HG03060 (cell line): ENCODE results near the gene MT1A.

Experiments used
- ATAC-seq: cut with Tn5 transposase; IDR thresholded peaks from one replicate; pipeline ENCODE4 v1.9.1; 2021; ENCODE audit warnings: low read depth, moderate number of reproducible peaks; ENCODE audit not compliant: unreplicated experiment

Gene MT1A

DNA sequence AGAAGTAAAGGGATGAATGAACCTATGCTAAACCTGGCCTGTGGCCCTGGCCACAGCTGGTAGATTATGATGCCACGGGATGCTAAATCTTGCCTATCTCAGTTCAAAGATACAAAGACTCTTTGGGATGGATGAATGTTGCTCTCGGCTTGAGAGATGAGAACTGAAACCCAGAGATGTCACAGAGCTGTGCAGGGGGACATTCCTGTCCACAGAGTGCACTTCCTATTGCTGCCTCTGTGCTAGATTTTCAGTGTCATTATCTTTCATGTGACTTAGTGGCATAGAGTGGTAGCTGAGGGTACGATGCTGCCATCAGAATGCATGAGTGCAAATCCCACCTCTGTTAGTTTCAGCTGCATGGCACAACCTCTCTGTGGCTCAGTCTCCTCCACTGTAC, 8.3 kb upstream of the MT1A start:
- ATAC-seq = peak; percentile 82

DNA sequence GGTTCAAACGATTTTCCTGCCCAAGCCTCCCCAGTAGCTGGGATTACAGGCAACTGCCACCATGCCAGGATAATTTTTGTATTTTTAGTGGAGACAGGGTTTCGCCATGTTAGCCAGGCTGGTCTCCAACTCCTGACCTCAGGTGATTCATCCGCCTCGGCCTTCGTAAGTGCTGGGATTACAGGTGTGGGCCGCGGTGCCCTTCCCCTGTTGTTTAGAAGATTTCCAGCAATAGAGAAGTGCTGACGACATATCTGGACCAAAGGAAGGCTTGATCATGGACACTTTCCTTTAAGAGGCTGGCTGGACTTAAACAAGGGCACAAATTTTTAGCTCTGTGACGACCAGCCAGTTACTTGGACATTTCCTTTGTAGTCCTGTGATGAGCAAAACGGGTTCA, 7.3 kb upstream of the MT1A start:
- ATAC-seq = no peak

DNA sequence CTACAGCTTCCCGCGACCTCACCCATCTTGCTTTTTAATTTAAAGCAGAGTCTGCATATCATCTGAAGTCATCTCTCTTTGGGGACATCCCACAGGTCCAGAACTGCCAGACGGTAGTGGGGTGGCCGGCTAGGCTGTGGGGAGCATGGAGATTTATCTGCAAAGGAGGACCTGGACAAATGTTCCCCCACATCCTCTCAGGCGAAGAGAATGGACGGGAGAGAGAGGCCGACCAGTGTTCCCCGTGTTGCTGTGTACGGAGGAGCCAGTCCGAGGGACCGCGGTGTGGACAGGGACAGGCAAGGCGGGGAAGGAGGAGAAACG, 6.7 kb upstream of the MT1A start:
- no peak for ATAC-seq

DNA sequence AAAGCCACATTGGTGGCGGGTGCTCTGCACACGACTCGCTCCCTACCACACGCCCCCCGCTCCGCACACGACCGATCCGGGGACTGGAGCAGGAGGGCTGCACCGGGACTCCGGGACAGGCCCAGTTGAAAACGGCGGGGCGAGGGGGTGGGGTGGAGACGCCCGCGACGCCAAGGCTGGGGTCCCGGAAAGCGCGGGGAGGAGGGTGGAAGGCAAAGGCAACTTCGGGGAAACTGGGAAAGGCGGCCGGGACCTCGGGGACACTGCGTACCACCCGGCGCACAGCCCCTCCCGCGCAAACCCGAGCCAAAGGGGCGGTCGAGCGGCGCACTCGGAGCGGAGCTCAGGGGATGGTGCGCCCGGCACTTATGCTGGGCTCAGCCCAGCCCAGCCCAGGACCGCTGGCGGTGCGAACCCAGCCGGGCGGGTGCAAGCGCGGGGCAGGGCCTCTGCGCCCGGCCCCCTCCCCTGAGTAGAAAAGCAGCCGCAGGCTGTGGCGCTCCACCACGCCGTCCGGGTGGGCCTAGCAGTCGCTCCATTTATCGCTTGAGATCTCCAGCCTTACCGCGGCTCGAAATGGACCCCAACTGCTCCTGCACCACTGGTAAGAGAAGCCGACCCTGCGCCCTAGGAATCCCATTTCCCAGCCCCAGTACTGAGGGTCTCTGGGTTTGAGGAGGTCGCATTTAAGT, 6.2 kb upstream of the MT1A start, which contains the start of gene MT1M:
MT1M (plus strand) TSS at position 504 of the 692 bp plus-strand sequence; CDS start at position 577, 73 bp downstream.
- no peak for ATAC-seq

DNA sequence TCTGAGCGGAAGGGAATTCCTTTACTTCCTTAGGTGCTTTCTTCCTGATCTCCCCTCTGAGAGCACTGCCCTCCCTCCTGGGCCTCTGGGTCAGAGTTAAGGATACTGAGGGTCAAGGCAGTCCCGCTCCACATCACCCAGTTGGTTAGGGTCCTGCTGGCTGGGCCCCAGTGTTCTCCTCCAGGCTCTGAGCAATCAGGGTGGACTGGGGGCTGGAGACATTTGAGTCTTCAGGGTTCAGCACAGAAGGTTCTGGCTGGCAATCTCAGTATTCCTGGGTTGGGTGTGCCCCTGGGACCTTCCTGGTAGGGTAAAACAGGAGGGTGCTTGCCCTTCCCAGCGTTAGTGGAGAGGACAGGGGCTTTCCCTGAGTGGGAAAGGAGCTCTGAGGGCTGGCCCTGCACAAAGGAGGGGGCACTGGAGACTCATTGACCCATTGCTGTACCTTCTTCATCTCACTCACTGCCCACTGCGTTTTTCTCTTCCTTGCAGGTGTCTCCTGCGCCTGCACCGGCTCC, 5.6 kb upstream of the MT1A start:
- ATAC-seq = no peak

DNA sequence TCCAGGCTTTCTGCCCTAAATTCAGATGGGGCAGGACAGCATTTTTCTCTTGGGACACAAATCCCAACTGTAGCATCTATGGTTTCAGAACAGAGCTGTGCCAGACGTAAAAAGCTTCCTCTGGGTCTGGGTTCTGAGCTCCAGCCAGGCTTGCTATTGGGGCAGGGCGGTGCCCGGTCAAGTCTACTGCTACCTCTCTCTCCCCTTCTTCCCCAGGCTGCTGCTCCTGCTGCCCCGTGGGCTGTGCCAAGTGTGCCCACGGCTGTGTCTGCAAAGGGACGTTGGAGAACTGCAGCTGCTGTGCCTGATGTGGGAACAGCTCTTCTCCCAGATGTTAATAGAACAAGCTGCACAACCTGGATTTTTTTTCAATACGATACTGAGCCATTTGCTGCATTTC, 4.9 kb upstream of the MT1A start:
- ATAC-seq = no peak

DNA sequence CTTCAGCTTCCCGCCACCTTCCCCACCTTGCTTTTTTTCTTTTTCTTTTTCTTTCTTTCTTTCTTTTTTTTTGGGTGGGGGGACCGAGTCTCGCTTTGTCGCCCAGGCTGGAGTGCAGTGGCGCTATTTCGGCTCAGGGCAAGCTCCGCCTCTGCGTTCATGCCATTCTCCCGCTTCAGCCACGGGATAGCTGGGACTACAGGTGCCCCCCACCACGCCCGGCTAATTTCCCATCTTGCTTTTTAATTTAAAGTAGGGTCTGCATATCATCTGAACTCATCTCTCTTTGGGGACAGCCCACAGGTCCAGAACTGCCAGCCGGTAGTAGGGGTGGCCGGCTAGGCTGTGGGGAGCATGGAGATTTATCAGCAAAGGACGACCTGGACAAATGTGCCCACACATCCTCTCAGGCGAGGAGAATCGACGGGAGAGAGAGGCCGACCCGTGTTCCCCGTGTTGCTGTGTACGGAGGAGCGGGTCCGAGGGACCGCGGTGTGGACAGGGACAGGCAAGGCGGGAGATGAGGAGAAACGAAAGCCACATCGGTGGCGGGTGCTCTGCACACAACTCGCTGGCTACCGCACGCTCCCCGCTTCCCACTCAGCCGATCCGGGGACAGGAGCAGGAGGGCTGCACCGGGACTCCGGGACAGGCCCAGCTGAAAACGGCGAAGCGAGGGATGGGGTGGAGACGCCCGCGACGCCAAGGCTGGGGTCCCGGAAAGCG, 3.6 kb upstream of the MT1A start:
- no peak for ATAC-seq

DNA sequence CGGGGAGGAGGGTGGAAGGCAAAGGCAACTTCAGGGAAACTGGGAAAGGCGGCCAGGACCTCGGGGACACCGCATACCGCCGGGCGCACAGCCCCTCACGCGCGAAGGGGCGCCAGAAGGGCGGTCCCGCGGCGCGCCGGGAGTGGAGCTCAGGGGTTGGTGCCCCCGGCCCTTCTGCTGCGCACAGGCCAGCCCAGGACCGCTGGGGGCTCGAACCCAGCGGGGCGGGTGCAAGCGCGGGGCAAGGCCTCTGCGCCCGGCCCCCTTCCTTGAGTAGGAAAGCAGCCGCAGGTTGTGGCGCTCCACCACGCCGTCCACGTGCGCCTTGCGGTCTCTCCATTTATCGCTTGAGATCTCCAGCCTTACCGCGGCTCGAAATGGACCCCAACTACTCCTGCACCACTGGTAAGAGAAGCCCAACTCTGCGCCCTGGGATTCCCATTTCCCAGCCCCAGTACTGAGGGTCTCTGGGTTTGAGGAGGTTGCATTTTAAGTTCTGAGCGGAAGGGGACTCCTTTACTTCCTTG, 3.0 kb upstream of the MT1A start:
- ATAC-seq = no peak

DNA sequence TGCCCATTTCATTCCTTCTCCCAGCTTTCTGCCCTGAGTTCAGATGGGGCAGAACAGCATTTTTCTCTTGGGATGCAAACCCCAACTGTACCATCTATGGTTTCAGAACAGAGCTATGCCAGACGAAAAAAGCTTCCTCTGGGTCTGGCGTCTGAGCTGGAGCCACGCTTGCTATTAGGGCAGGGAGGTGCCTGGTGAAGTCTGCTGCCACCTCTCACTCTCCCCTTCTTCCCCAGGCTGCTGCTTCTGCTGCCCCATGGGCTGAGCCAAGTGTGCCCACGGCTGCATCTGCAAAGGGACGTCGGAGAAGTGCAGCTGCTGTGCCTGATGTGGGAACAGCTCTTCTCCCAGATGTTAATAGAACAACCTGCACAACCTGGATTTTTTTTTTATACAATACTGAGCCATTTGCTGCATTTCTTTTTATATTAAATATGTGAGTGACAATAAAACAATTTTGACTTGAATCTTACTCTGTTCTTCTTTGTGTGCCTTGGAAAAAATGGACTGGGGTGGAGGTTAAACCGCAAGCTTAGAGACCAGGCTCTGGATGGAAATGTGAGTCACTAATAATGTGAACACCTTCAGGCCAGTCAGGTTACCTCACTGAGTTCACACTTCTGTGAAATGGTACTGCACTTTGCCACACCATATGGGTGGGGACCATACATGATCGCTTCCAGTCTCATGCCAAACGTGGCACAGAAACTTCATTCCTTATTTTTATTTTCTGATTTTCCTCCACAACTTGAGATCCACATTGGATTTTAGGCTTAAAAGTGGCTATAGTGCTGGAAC, 1.7 kb upstream of the MT1A start:
- no peak for ATAC-seq

DNA sequence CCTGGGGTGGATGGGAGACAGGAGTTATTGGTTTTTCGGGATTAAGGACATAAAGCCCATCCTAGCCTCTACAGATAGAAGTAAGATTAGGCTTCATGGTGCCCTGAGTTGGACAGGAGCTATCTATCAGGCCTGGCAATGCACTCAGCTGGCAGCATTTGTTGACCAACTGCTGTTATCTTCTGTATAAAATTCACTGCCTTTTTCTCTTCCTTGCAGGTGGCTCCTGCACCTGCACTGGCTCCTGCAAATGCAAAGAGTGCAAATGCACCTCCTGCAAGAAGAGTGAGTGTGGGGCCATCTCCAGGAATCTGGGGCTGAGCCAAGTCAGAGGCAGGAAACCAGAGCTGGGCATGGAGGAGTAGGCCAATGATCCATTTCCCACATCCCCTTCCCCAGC, 579 bp downstream of the MT1A start:
- no peak for ATAC-seq

DNA sequence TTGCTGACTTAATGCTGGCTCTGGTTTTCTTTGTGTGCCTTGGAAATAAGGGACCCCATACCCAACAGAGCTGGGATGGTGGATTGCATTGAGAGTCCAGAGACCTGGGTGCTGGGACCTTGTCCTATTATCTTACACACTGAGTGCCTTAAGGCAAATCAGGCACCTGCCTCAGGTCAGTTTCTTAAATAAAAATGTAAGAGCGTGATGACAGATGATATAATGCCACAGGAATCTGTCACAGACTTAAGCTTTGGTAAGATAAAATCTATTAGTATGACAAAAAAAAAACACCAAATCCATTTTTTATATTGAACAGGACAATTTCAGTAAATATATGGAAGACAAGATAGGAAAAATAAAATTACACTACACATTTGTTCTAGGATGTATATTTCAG, 1.6 kb downstream of the MT1A start:
- ATAC-seq = no peak

DNA sequence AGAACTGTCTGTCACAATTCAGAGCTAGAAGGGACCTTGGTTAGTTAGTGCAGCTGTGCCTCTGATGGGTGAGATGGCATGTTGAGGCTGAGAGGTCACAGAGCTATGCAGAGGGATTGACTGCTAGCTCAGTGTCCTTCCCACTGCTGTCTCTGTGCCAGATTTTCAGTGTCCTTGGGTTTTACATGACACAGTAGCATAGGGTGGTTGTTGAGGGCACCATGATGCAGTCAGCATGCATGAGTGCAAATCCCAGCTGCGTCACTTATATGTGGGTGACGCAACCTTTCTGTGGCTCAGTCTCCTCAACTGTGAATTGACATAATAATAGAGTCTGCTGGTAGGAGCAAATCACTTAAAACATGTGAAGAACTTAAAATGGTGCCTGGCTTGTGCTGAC, 2.7 kb downstream of the MT1A start:
- ATAC-seq = no peak

DNA sequence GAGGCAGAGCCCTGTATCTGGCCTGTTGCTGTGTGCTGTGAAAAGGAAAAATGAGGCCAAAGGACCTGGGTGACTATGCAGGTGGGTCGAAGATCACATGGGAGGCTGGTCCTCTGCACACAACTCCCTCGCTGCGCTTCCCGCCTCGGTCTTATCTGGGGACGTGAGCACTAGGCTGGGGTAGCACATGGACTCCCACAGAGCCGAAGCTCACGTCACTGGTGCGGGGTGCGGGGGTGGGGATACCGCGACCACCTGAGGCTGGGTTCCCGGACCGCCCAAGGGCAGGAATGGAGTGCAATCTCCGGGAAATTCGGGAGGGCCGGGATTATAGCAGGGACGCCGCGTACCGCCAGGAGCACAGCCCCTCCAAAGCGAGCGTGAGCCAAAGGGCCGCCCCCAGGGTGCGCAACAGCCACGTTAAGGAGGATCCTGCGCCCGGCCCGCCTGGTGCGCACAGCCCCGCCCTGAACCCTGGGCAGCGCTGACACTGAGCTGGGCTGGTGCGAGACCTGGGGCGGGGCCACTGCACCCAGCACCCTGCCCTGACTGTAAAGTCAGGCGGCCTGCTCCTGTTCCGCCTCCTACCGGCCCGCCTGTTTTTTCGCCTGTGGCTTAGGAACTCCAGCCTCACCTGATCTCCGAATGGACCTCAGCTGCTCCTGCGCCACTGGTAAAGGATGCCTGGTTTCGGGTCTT, 4.8 kb downstream of the MT1A start:
- no peak for ATAC-seq

DNA sequence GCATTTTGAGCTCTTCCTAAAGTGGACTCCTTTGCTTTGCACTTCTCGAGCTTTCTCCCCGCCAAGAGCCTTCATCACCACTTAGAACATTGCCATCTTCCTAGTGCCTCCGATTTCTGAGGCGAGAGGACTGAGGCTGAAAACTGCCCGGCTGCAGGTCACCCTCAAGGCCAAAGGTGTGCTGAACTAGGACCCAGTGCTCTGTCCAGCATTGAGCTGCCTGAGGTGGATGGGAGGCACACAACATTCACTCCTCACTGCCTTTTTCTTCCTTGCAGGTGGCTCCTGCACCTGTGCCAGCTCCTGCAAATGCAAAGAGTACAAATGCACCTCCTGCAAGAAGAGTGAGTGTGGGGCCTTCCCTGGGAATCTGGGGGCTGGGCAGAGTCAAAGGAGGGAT, 5.4 kb downstream of the MT1A start:
- ATAC-seq = no peak

DNA sequence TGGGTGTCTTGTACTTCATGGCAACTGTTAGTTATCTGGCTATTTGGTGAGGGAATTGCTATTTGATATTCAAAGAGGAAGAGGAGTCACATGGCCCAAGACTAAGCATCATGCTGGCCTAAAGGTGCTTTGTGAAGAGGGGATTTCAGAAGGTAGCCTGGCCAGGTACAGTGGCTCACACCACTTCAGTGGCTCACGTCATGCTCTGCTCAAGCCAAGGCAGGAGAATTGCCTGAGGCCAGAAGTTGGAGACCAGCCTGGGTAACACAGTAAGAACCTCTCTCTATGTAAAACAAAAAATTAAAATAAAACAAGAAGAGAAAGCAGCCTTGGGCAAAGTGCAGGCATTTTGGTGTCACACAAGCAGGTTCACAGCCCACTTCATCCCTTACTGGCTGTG, 6.8 kb downstream of the MT1A start:
- ATAC-seq = no peak

DNA sequence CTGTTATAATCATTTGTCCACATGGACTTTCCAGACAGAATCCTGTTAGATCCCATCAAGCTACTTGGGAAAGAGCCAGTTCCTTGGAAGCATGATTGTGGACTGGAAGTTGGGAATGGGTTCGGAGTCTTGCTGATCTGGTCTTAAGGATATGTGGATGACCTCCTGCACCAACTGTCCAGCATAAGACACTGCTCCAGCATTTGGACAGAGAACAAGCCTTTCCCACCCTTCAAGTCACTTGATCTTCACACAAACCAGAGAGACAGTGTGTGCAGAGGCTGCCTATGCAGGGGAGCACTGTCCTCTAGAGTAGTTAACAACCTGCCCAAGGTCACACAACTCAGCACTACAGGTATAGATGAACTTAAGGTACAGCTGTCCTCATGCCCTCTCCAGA, 7.4 kb downstream of the MT1A start:
- no peak for ATAC-seq

DNA sequence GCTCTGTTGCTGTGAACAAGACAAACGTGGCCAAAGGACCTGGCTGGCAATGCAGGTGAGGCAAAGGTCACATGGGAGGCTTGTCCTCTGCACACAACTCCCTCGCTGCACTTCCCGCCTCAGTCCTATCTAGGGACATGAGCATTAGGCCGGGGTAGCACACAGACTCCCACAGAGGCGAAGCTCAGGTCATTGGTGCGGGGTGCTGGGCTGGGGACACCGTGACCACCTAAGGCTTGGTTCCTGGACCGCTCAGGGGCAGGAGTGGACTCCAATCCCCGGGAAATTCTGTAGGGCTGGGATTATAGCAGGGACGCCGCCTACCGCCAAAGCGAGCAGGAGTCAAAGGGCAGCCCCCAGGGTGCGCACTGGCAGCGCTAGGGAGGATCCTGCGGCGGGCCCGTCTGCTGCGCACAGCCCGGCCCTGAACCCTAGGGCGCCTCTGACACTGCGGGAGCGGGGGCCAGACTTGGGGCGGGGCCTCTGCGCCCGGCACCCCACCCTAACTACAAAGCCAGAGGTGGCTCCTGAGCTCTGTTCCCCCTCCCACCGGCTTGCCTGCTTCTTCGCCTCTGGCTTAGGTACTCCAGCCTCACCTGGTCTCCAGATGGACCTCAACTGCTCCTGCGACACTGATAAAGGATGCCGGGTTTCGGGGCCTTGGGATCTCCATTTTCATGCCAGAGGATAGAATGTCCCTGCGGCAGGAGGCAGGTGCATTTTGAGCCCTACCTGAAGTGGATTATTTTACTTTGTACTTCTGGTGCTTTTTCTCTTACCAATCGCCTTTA, 9.4 kb downstream of the MT1A start:
- no peak for ATAC-seq

DNA sequence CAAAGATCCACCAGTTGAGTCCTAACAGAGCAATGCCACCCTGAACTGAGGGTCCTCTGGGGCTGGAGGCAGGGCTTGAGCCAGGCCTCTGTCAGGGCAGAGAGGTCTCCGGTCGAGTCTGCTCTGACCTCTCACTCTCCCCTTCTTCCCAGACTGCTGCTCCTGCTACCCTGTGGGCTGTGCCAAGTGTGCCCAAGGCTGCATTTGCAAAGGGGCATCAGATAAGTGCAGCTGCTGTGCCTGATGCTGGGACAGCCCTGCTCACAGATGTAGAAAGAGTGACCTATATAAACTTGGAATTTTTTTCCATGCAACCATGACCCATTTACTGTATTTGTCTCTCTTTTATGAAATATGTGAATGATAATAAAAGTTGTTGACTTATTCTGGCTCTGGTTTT, 10.8 kb downstream of the MT1A start:
- no peak for ATAC-seq

DNA sequence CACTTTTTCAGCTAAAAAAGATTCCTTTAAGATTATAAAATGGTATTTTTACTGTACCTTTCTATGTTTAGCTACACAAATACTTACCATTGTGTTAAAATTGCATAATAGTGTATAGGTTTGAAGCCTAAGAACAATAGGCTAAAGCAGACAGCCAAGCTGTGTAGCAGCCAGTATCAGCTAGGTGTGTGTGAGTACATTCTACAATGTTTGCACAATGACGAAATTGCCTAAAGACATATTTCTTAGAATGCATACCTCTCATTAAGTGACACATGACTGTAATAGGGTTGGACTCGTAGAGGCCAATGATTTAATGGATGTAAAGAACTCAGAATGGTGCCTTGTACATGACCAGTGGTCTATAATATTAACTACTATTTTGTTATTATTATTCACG, 11.4 kb downstream of the MT1A start:
- ATAC-seq = no peak

DNA sequence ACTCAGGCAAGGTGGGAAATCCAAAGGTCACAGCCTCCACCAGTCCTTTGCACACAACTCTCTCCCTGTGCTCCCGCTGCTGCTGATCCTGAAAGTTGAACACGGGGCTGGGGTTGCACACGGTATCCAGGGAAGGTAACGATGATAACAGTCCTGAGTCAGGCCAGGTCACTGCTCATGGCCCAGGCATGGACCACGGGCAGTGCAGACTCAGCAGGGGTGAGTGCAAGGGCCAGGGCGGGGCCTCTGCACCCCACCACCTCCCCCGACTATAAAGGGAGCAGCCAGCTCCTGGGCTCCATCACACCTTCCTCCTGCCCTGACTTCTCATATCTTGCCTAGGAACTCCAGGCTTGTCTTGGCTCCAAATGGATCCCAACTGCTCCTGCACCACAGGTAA, 13.1 kb downstream of the MT1A start, which contains the start of gene MT1B:
MT1B (plus strand) TSS at position 301 of the 400 bp plus-strand sequence; CDS start at position 369, 68 bp downstream.
- ATAC-seq = no peak
